Measurements from ENCODE around the gene PLCL1.
"Not testable (repeated sequence)": the region's sequence is repeated elsewhere in the genome, so short reads cannot be mapped to it uniquely, and the experiment has no call there.

PLCL1 gene

DNA sequence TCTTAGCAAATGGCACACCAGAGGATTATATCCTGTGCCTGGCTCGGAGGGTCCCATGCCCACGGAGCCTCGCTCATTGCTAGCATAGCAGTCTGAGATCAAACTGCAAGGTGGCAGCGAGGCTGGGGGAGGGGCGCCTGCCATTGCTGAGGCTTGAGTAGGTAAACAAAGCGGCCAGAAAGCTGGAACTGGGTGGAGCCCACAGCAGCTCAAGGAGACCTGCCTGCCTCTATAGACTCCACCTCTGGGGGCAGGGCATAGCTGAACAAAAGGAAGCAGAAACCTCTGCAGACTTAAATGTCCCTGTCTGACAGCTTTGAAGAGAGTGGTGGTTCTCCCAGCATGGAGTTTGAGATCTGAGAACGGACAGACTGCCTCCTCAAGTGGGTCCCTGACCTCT is 392.2 kb downstream of the PLCL1 start:
- H3K36me3 ChIP-seq (ENCODE audit: insufficient read depth, low read length); H3K4me3 ChIP-seq (ENCODE audit: low read depth in 1 of 2, low read length in 2 of 2); H3K9ac ChIP-seq (ENCODE audit: low read length); H3K27ac ChIP-seq (ENCODE audit: low read depth, low read length); H3K4me1 ChIP-seq (ENCODE audit: insufficient read depth, low read length); H3K27me3 ChIP-seq (ENCODE audit: control insufficient read depth in 1 of 2, insufficient read depth in 2 of 2, low read length in 2 of 2); H3K9me3 ChIP-seq (ENCODE audit: low read length): not testable (repeated sequence)

Measured in muscle layer of colon (tissue), 2 donors.